ENCODE measurements around the gene PTPRD. TPM values are rescaled to one million over a fixed set of nuclear protein-coding genes. Genes with fewer than 3 reads are reported as not detected.

PTPRD gene
- polyA plus RNA-seq, 3 donors = 114 to 130 (median 117) TPM

DNA sequence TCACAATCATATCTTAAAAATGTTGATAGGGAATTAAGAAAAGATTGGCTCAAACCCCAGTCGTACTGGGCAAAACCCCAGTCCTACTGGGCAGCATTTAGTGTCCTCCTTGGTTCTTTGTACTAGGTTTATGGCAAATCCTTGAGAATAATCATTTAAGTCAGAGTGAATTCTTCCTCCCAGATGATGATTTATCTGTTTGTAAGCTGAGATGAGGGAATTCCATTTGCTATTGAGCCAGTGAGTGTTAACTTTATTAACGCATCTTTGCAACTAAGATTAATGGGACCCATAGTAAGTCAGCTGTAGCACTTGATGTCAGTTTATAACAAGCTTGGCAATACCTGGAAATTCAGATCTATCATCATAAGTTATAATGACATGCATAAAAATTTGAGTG, 1991.4 kb downstream of the PTPRD start:
- peak in 6 of 11 donors; percentile 3 to 34 (median 10) for DNase-seq (ENCODE audit: extremely low read depth in 1 of 11, low read depth in 9 of 11, low spot score in 4 of 11)

DNA sequence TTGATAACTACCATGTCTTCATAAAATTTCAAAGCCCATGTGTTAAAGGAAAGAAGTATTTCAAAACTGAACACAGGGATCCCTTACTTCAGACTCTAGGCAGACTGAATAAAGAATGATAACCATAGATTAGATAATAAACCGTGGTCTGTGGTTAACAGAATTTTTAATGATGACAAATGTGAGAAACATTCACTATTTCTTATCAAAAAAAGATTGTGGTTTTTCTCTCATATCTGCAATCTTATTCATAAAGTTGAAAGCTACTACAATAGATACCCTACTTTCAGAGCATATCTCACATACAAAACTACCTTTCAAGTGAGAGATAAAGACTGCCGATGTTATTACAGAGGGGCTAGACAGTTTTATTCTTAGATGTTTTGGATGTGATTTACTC, 1996.4 kb downstream of the PTPRD start:
- DNase-seq (ENCODE audit: extremely low read depth in 1 of 11, low read depth in 9 of 11, low spot score in 4 of 11) = no peak

DNA sequence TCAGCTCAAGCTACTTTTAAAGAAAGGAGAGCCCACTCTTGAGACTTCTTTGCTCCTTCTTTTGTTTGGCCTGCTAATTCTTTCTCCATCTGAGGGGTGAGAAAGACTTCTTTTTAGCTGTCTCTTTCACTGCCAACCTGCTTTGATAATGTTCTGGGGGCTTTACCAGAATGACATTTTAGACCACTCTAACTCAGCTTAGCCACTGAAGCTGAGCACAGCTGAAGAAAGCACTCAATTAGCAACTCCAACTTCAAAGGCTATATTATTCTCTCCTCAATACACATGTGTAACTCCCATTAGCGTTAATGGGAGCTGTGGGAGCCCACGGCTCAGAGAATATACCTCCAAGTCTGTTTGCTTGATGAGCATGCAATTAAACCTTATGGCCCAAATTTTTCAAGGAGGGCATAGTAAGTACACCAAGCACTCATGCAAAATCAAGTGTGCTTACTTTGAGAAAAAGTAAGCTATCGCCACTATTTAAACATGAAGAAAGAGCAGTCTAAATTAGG, 1997.8 kb downstream of the PTPRD start:
- no peak for DNase-seq (ENCODE audit: extremely low read depth in 1 of 11, low read depth in 9 of 11, low spot score in 4 of 11)

DNA sequence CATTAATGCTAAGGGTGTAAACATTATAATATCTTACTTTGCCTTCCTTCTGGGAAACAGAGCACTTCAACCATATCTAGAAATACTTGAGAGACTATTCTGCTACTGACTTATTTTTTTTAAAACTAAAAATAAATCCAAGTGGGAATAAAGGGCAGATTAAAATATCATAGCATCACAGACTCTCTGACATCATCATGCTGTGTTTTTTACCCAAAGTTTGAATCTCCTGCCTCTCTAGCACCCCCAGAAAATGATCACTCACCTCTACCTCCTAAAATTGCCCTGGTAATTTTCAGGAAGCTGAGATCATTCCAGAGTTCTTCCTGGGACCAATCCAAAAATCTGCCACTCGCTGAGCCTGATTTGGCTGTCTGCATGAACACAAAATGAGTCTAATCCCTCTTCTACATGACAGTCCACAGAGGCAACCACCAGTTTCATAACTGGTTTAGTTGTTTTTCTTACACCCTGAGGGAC, 1999.4 kb downstream of the PTPRD start:
- no peak for DNase-seq (ENCODE audit: extremely low read depth in 1 of 11, low read depth in 9 of 11, low spot score in 4 of 11)

DNA sequence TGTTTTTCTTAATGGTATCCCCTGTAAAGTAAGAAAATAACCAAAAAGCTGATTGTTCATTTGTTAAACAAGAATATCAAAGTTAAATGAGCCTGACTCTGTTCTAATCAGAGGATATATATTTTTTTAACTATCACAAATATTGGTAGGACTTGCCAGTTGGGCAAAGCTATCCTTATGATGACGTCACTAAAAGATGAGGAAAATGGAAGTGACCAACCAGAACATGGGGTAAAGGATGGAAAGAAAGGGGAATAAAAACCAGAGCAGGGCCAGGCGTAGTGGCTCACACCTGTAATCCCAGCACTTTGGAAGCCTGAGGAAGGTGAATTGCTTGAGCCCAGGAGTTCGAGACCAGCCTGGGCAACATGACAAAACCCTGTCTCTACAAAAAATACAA, 2001.6 kb downstream of the PTPRD start:
- no peak for DNase-seq (ENCODE audit: extremely low read depth in 1 of 11, low read depth in 9 of 11, low spot score in 4 of 11)

DNA sequence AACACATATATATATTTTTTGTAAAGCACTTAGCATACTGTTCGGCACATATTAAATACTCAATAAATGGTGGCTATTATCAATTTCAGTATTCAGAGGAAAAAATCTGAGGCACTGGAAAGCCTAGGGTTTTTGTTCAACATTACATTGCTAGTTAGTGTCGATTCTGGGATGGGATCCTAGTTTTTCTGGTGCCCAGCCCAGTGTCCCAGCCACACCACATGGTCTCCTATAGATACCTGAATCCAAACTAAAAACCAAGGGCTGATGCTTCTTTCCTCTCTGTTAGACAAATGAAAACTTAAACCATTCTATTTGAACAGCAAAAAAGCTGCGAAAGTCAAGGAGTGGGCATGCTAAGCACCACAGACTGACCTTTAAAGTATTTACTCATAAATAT, 2002.5 kb downstream of the PTPRD start:
- DNase-seq (ENCODE audit: extremely low read depth in 1 of 11, low read depth in 9 of 11, low spot score in 4 of 11) = no peak

DNA sequence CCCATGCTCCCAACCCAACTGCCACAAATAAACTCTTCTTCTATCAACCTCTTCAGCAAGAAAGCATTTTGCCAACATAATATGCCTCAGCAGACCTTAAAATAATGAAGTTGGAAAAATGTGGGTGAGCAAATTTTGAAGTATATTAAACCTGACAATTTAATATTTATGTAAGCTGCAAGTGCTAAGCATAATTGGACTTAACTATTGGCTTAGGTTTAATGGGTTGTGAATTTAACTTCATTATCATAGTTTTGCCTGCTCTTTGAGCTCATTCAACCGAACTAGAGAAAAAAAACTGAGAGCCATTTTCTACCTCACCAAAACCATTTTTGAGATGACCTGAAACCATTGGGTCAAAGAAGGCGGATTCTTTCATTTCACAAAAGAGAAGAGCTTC, 2007.7 kb downstream of the PTPRD start:
- DNase-seq (ENCODE audit: extremely low read depth in 1 of 11, low read depth in 9 of 11, low spot score in 4 of 11) = no peak

DNA sequence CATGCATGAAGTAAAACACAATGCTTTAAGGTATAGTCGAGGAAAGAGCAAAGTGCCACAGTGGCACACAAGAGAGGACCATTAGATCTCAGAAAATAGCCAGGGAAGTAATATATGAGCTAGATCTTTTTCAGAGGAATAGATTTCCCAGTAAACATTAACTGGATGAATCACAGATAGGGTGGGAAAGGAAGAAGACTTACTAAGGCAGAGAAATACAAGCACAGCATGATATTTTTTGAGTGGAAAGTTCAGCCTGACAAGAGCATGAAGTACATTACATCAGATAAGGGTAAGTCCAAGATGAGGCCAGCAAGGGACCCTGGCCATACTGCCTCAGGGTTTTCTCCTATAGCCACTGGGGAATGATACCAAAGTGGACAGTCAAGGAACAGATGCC, 2008.6 kb downstream of the PTPRD start:
- DNase-seq (ENCODE audit: extremely low read depth in 1 of 11, low read depth in 9 of 11, low spot score in 4 of 11) = no peak

DNA sequence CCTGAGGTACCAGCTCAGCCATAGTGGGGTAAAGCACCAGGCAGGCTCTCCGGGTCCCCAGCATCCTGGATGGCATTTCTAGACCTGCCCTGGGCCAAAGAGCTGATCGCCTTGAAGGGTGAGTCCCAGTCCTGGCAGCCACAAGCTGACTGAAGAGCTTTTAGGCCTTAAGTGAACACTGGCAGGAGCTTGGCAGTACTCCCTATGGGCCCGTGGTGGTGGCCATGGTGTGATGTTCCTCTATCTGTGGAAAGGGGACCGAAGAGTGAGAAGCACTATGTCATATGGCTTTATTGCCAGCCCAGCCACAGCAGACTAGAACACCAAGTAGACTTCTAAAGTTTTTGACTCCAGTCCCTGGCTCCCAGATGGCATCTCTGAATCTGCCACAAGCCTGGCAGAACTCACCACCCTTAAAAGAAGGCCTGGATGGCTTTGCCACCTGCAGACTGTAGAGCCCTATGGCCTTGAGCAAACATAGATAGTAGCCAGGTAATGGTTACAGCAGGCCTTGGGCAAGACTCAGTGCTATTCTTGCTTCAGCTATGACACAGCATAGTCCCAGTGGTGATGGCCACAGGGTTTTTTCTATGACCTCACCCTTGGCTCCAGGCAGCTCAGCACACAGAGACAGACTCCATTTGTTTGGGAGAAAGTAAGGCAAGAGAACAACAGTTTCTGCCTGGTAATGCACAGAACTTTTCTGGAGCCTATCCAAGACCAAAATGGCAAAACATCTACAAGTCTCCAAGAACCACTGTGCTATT, 2011.7 kb downstream of the PTPRD start:
- DNase-seq (ENCODE audit: extremely low read depth in 1 of 11, low read depth in 9 of 11, low spot score in 4 of 11) = no peak

DNA sequence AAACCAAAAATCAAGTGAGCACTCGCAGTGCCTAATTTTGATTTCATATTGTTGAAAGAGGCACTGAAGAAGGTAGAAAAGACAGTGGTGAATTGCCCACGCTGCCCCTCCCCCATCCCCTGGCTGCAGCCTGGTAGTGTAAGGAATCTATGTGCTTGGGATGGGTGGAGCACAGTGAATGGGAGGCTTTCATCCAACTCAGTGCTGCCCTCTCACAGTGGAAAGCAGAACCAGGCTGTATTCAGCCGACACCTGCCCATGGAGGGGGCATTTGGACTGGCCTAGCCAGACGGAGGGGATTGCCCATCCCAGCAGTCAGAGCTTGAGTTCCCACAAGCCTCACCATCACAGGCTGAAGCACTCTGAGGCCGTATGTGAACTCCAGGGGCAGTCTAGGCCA, 2012.9 kb downstream of the PTPRD start:
- no peak for DNase-seq (ENCODE audit: extremely low read depth in 1 of 11, low read depth in 9 of 11, low spot score in 4 of 11)

DNA sequence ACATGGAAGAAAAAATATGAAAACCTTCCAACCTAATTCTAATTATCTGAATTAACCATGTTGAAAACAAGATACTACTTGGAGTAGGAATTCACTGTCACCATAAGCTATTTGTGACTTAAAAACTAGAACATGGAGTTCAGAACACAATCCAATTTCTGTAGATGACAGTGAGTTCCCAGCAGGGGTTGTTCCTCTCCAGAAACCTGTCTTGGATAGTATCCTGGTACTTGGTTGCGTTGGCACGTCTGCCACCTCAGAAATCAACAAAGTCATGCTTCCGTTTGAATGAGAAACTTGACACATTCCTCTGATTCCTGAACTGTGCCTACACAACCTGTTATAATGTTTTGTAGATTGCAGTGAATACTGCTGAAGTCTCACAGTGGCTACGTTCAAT, 2023.3 kb downstream of the PTPRD start:
- no peak for DNase-seq (ENCODE audit: extremely low read depth in 1 of 11, low read depth in 9 of 11, low spot score in 4 of 11)

DNA sequence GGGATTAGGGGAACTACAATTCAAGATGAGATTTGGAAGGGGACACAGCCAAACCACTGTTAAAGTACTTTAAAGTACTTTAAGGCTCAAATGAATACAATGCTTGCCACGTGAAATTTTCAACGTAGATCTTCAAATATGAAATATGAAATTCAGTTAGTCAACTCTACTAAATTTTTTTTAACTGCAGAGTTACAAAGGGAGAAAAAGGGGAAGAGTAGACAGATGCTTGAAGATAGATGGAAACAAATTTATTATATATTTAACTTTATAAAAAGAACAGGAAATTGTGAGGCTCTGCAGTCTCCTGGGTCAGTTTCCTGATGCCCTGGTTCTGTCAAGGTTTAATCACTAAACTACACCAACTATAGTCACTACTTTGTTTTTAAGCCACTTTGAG, 2027.8 kb downstream of the PTPRD start:
- DNase-seq (ENCODE audit: extremely low read depth in 1 of 11, low read depth in 9 of 11, low spot score in 4 of 11) = no peak

DNA sequence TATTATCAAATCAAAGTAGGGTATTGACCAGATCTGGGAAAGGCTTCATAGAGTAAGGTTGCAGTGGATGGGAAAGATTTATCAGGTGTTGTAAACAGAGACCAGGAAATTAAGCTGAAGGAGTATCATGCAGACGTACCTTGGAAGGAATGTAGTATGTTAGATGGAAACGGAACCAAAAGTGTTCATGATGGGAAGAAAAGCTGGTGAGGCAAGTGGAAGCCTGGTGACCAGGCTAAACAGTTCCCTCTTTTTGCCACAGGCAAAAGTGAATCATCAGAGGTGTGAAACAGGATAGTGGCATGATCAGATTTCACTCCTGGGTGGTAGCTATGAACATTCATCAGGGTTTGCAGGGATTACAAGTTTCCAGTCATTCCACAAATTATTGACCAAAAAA, 2033.1 kb downstream of the PTPRD start:
- no peak for DNase-seq (ENCODE audit: extremely low read depth in 1 of 11, low read depth in 9 of 11, low spot score in 4 of 11)

DNA sequence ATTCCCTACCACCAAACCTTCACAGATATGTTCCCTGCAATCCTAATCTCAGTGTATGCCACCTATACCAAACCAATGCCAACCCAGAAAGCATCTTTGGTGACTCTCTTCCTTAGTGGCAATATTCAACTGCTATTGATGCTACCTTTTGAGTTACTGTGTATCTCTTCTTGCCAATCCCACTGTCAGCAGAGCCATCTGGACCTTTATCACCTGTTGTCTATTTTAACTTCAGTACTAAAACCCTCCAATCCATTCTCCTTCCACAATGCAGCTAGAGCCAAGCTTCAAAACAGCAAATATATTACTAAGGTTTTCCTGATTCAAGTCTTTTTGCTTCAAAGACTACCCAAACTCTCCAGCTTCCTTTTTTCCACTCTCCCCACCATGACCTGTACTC, 2036.1 kb downstream of the PTPRD start:
- DNase-seq (ENCODE audit: extremely low read depth in 1 of 11, low read depth in 9 of 11, low spot score in 4 of 11) = no peak

DNA sequence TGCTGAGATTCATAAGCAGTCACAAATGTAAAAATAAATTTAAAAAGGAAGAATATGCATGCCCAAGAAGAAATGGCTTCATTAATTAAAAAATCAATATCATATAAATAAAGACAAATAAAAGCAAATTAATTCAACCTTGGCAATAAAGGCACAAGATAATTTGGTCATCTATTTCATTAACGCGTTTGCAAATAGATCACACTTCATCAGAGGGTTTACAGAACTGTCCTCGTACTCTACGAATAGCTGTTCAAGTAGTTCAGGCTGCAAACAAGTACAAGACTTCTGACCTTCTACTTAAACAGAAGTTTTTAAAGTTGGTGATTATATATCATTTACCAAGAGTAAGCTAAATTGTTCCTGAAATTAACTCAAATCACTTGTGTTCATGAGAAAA, 2038.0 kb downstream of the PTPRD start:
- no peak for DNase-seq (ENCODE audit: extremely low read depth in 1 of 11, low read depth in 9 of 11, low spot score in 4 of 11)

DNA sequence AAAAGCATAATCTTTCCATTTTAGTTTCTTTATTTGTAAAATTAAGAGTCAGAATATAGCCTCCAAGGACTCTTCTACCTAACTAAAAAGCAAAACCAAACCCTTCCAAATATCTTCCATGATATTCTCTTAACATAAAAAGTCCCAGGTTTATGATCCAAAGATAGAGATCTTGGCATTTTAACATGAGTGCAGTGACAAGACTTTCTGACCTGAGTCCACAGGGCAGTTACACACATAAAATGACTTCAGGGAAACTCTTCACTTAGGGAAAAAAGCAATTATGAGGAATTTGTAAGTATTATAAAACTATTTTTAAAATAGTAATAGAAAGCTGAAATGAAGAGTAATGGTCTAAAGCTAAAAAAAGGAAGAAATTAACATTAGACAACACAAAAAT, 2040.6 kb downstream of the PTPRD start:
- DNase-seq (ENCODE audit: extremely low read depth in 1 of 11, low read depth in 9 of 11, low spot score in 4 of 11) = no peak

DNA sequence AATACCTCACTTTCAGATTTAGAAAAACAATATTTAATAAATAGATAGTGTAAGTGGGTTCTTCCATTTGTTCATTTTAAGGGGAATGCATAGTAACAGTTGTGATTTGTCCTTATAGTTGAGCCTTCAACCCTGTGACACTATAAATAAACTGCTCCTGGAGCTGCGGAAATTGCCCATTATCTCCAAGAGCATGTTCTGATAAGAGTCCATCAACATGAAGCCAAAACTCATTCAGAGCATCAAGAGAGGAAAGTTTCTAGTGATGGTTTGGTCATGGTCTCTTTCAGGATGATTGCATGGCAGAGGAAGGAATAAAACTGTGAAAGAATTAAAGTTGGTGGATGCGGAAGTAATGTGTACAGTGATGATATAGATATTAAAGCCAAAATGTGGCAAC, 2041.2 kb downstream of the PTPRD start:
- no peak for DNase-seq (ENCODE audit: extremely low read depth in 1 of 11, low read depth in 9 of 11, low spot score in 4 of 11)

DNA sequence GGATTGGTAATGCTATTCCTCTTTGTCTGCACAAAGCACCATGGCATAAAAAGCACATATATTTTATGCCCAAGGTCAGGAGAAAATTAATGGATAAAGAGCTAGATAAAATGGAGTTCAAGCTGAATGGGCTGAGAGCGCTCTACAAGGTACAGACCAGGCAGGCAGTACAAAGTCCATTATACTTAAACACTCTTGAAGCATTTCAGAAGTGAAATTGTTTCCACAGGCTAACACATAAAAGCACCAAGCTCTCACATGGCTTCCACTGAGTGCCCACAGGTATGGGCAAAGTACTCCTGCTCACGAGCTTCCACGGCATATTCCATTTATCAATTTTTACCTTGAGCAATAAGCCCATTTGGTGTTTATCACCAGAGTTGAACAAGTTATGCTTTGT, 2042.0 kb downstream of the PTPRD start:
- DNase-seq (ENCODE audit: extremely low read depth in 1 of 11, low read depth in 9 of 11, low spot score in 4 of 11) = no peak

DNA sequence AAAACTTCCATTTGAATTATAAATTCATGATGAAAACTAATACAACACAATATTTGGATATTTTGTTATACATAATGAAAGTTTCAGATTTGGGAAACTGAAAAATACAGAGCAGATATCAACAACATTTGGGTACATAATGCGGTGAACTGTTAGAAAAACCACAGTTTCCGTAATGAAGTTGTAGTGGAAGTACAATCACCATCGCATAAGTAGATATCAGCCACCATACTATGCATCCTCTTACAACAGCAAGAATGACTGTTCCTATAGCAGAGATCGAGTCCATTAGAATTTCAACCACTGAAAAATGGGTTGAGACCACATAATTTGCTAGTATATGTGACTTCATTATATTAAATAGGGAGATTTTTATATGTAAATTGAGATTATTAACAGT, 2043.0 kb downstream of the PTPRD start:
- DNase-seq (ENCODE audit: extremely low read depth in 1 of 11, low read depth in 9 of 11, low spot score in 4 of 11) = no peak

DNA sequence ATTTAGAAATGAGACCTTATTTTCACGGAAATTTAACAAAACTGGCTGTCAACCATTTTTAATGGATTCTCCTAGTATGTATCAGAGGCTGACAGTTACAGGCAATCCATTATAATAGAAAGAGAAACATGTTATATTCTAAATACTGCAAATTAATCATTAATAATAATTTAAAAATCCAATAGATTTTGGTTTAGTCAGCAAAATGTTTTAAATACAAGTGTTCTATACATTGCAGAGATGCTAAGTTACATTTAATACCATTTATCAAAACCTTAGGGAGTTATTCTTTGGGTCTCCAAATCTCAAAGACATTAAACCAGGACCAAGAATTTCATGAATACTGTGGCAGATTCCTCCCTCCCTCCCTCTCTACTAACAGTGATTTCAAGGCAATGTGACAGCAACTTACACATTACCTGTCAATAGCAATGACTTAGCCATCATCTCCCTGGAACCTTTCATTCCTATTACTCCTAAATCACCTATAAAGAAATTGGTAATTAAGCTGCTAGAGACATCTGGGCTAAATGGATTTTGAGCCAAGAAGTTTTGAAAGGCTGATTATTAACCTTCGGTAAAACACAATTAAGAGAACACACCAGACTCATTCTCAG, 2044.7 kb downstream of the PTPRD start:
- no peak for DNase-seq (ENCODE audit: extremely low read depth in 1 of 11, low read depth in 9 of 11, low spot score in 4 of 11)

DNA sequence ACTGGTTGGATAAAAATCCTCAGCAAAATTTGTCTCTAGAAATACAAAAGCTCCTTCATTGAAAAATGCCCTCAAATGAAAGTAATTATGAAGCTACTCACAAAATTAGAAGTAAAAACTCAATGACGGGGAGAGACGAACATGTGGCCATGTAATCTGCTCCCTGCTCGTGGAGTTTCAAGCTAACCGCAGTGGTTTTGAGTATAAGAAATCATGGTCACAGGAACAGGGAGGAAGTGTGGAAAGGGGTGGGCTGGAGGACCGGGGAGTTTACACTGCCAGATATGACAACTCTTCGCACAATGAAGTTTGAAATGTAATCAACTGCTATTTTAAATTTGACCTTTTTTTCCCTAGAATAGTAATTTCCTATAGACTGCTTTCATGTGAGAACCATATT, 2047.8 kb downstream of the PTPRD start:
- DNase-seq (ENCODE audit: extremely low read depth in 1 of 11, low read depth in 9 of 11, low spot score in 4 of 11) = no peak

All from renal cortex interstitium (tissue), 11 donors.